DMS53 (cell line): ENCODE results near the gene WFS1.
A peak's percentile ranks its signal among the peaks of the same experiment; 100 is the strongest.

Experiments
- DNase-seq: peaks from one replicate; lab custom pipeline; 2025; lab: John Stamatoyannopoulos, UW

The WFS1 gene

DNA sequence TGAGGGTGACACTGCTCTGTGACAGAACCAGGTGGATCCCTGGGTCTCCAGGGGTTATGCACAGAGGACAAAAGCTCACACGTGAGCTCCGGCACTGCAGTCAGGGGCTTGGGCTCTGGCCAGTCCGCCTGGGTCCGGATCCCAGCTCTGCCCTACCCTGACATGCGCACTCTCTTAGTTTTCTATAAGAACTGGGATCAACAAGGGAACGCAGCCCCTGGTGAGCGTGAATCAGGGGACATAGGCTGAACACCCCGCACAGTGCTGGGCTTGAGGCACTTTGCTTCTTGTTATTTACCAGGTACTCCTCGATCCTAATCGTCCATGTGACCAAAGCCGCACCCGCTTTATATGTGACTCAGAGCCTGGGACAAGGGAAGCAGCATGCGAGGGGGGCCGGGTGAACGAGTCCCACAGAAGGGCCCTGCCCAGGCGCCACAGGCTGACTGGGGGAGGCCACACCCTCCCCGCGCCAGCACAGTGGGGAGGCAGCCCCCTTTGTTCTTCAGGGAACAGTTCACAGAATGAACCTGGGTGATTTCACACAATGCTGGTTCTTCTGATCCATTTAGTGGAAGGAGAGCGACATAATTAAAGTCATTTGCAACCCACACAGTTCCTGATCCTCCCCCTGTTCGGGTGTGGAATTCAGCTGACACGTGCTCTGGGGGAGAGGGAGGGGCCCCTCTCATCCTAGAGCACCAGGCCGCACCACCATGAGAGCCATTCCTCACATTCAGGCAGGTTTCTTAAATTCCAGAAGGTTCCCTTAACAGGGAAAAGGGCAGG is 55.5 kb downstream of the WFS1 start:
- no peak for DNase-seq

DNA sequence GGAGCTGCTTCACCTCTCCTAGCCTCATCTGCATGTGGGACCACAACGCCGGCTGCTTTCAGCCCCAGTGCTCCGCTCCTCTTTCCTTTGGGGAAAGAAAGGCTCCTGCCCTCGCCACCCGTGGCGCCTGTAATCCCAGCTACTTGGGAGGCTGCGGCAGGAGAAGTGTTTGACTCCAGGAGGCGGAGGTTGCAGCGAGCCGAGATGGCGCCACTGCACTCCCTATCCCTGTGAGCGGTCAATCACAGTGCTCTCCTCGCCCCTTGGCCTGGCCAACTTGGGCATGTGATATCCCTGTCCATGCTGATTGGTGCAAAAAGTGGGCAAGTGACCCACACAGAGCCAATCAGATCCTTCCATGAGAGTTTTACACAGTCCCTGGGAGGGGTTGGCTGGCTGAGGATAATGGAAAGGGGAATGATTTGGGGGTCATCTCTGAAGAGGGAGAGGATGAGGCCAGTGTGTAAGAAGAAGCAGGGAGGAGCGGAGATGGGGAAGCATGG is 56.2 kb downstream of the WFS1 start:
- no peak for DNase-seq

DNA sequence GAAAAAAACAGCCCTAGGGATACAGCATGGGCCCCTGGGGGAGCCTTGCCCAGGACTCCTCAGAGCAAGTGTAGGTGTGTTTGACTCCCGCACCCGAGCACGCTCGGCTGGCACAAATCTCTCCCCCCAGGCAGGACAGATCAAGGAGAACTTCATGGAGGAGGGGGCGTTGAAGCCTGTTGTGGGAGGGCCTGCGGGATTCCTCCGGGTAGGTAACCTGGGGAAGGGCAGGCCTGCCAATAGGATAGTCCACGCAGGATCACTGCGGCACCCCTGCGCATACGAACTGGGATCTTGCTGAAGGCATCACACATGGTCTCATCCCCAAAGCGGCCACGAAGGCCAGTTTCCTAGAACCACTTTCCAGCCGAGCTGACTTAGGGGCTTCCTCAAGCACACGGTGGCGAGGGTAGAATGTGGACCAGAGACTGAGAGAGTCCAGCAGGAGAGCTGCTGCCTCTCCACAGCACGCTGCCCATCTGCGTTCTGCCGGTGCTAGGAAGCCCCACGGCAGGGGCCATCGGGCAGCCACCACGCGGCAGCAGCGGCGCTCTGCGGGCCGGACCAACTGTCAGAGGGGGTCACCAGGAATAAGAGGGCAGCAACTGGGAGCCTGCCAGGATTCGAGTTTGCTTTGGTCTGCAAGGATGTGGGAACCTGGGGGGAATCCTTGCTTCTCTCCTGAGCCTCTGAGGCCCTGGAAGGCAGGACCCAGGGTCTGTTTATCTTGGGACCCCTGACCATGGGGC is 56.8 kb downstream of the WFS1 start:
- DNase-seq, result no peak

DNA sequence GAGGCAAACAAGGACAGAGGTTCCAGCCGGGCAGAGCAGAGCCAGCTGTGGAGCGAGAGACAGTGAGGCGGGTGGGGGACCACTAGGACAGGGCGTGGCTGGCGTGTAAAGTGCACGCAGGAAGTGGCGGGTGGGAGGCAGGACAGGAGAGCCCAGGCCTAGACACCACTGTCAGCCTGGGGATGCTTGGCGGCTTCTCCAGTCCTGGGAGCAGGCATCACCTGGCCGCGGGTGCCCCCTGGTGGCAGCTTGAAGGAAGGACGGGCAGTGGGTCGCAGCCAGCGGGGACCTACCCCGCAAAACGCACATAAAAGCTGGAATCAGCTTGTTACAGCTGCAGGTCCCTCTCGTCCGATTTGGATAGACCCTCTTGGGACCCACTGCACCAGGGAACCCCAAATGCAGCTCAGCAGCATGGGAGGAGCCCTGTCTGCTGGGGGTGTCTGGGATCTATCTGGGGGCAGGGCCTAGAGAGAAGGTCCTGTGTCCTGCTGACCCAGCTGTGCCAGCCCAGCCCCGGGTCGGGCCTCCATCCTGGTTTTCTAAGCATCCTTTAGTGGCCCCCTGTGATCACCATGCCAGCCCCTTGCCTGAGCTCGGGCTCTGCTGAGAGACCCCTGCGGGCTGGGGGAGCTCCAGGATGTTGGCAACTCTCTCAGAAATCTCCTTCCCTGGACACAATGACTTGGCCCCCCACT is 57.7 kb downstream of the WFS1 start:
- DNase-seq, result peak; percentile 91

DNA sequence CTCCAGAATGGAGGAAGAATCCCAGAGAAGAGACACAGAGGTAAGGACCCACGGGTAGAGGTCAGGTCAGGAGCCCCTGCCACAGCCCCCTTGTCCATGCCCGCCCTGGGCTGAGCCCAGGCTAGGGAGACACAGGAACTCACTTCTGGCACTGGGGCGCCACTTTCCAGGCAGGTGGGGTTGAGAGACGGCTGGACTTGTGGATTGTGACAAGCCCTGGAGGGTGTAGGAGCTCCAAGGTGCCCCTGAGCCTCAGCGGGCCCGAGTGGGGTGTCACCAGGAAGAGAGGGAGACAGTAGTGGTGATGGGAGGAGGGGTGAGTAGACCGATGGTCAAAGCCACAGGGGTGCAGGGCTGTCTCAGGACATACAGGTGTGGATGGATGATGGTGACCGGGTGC is 58.9 kb downstream of the WFS1 start:
- no peak for DNase-seq

DNA sequence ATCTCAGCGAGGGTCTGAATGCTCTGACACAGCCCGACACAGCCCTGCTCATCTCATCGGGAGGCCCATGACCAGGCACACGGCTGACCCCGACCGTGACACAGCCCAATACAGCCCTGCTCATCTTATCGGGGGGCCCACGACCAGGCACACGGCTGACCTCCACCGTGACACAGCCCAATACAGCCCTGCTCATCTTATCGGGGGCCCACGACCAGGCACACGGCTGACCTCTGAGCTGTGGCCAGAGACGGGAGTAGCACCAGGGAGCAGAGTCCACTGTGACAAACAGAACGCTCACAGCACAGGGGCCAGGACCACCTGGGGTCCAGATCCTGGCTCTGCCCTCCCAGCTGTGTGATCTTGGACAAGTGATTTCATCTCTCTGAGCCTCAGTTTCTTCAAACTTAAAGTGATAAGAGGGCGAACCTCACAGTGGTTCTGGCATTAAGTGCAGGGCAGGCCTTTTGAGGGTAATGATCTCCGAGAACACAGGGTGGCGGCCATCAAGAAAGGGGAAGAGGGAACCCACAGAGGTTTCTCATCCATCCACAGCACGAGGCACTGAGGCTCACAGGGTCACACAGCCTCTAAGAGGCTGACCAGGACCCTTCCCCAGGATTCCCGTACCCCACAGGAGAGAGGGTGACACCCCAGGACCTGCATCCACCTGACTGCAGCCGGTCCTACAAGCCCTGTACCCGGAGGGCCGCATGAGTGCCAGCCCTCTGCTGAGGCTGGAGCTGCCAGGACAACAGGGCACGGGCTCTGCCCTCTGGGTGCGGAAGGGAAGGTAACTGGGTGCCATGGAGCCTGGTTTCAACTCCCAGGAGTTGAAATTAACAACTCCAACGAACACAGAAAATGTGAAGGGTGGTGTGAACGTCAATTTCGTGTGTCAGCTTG is 60.1 kb downstream of the WFS1 start:
- DNase-seq, result no peak

DNA sequence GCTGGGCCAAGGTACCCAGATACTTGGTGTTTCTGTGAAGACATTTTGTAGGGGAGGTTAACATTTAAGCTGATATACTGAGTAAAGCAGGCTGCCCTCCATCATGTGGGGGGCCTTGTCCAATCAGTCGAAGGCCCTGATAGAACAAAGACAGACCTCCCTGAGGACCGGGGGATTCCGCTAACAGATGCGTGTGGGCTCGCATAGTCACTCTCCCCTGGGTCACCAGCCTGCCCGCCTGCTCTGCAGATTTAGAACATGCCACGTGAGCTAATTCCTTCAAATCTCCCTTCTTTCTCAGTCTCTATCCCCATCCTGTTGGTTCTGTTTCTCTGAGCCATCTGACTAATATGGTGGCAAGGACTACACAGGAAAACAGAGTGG is 60.7 kb downstream of the WFS1 start:
- no peak for DNase-seq

DNA sequence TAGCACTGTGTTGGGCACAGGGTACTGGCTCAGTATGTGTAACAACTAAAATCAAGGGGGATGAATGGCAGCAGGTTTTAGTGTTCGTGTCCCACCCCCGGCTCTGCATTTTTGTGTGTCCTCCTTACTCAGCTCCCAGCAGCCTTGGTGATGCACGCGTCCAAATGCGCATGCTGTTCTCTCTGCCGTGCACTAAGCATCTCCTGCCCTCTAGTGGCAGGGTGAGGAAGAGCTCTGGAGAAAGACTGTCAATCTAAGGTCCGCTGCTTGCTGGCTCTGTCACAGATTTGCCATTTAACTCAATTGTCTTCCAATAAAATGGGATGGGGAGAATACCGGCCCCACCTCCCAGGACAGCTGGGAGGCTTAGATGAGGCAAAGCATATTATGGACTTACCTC is 61.4 kb downstream of the WFS1 start:
- peak; percentile 85 for DNase-seq

DNA sequence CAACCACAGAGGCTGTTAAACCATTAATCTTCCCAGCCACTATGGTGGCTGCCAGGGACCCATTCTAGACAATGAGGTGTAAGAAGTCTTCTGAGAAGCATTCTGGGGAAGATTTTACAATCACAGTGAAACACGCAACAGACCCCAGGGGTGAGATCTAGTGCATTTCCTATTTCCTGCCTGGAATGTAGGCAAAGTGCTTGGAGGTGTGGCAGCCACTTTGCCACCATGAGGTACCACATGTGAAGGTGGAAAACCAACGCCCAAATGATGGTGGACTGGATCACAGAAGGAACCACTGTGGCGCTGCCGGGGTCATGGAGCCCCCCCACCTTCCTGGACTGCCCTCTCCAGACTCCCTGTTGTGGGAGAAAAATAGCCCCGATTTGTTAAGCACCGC is 61.8 kb downstream of the WFS1 start:
- DNase-seq, result no peak

DNA sequence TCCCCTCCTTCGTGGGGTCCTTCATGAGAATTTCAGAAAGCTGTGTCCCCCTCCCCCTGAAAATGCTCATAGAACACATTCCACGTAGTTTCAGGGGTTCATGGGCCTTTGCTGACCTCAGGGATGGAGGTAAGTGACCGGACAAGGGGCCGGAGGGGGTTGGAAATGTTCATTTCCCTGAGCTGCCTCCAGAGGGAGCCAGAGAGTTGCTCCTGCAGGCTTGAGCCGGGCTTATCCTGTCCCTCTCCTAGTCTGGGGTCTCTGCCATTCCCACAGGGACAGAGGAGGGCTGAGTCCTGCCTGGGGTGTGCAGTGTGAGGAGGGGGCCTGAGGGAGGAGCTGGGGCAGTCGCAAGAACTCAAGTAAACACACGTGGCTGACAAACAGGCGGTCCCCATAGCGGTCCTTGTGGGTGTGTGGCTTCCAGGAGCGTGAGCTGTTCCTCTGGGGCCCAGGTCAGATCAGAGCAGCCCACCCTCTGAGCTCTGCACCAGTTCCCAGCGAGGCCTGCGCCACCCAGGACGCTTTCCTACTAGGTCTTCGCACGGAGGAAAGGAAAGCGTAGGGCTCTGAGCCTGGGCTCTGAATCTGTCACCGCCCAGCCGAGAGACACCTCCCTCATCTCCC is 62.5 kb downstream of the WFS1 start:
- peak; percentile 48 for DNase-seq

DNA sequence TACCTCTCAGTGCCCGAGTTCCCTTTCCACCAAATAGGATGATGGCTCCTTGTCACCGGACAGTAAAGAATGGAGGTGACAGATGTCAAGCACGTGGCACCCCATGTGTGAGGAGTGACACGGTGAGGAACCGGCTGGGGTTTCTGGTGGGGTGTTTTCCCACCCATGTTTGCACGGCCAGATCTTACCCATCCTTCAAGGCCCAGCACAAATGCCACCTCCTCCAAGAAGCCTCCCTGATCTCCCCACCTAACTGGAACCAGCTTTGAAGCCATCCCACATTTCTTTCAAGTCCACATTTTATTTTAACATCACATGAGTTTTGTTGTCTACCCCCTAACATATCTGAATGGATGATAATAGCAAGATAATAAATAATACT is 63.0 kb downstream of the WFS1 start:
- DNase-seq, result no peak

DNA sequence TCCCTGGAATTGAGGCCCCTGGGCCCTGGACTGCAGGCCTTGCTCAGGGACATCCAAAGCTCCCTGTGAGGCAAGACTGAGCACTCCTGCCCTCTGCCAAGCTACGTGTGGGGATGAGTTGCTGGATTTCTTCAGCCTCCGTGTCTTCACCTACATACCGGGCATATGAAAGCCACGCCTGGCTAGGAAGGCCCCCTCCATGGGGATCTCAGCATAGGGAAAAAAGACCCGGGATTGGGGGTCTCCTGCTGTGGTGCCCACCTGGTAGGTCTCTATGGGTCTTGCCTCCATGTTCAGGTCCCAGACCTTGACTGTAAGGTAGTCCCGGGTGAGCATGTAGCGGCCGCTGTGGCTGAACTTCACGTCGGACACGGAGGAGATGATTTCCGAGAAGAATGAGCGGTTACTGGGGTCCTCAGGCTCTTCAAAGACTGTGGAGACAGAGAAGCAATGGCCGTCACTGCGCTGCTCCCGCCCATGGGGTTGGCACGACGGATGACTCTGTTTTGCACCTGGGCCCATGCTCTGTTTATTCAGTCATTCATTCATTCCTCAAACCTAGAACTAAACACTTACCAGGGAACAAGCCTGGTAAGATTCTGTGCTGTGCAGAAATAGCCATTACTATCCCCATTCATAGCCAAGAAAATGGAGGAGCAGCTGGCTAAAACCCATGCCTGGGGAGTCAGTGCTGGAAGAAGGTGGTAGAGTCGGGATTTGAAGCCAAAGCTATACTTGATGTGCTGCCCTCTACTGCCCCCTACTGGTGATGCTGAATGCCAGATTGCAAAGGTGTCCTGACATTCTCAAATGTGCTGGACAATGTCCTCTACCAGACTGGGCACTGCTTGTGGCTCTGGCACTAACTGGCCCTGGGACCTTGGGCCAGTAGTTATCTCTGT is 63.9 kb downstream of the WFS1 start:
- peak; percentile 71 for DNase-seq

DNA sequence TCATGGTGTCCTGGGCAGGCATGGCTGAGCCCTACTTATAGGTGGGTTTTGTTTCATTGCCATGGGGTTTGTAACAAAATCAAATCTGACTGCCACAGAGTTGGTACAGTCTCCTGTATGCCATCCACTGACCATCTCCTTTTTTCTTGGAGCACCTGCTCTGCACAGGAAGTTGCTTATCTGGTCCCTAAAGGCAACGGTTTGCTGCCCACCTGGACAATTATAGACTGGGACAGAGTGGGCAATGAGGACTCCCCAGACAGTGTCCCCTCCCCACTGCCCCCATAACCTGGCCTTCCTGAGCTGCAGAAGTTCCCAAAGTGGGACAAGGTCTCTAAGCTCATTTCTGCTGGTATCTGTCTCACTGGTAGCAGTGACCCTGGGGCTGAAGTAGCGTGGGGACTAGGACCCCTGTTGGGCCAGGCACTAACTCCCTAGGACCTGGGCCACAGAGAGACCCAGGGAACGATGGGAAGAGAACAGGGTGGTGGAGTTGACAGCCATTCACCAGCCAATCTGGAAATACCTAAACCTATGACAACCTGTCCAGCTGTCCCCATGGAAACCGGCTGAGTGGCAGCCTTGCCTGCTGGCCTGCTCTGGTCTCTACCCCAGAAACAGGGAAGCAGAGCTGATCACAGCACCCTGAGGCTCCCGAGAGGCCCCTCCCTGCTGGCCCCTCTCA is 64.7 kb downstream of the WFS1 start:
- peak; percentile 48 for DNase-seq

DNA sequence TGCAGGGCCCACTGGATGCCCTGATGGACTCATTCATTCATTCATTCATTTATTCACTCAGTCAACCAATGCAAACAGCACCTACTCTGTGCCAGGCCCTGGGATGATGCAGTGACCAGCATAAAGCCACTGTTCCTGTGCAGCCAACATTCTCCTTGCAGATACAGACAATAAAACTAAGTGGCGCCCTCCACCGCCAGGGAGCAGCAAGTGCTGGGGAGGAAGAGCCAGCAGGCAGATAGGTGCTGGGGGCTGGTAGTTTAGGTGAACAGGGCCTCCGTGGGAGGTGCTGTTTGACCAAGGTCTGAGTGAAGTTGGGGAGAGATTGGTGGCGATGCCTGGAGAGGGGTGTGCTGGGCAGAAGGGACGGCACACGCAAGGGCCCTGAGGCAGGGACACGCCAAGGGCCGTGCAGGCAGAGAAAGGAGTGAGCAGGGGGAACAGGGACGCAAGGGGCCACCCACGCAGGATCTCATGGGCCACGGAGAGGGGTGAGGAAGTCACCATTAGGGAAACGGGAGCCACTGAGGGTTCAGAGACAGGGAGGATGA is 65.5 kb downstream of the WFS1 start:
- no peak for DNase-seq

DNA sequence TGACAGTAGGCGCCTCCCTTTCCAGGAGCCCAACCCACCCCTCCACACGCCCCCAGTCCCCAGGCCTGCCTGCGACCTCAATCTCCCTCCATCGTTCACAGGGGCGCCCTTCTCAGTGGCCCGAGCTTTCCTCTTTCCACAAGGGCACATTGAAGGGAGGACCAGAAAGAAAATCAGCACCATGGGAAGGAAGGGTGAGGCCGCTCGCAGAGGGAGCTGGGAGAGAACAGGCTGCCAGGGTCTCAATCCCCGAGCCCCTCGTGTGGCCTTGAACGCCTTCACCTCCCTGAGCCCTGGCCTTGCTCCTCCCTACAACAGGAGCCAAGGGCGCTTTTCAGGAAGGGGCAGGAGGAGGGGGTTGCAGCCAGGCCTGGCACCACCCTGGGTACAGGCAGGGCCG is 66.5 kb downstream of the WFS1 start:
- DNase-seq, result no peak

DNA sequence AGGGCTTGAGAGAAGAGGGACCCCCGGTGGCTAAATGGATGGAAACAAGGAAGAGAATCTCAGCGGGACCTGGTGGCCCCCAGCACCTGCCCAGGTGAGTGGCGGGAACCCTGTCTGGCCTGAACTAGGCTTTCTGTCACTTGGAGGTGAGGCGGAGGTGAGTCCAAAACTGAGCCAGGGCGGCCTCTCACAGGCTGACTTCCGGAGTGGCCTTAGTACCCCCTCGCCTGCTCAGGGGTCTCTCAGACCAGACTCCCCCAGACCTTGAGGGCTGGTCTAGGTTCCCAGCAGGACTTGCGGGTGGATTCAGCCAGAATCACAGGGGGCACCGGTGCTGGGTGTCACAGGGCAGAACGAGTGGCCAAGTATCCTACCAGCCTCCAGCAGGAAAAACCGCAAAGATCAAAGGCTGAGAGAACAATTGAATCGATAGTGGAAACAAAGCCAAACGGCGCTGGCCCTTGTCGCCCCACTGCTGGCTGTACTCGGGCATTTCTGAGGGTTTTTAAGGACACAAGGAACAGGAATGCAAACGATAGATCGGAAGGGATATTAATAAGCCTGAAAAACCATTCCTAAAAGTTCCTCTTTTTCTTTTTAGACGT is 67.8 kb downstream of the WFS1 start:
- peak; percentile 30 for DNase-seq

DNA sequence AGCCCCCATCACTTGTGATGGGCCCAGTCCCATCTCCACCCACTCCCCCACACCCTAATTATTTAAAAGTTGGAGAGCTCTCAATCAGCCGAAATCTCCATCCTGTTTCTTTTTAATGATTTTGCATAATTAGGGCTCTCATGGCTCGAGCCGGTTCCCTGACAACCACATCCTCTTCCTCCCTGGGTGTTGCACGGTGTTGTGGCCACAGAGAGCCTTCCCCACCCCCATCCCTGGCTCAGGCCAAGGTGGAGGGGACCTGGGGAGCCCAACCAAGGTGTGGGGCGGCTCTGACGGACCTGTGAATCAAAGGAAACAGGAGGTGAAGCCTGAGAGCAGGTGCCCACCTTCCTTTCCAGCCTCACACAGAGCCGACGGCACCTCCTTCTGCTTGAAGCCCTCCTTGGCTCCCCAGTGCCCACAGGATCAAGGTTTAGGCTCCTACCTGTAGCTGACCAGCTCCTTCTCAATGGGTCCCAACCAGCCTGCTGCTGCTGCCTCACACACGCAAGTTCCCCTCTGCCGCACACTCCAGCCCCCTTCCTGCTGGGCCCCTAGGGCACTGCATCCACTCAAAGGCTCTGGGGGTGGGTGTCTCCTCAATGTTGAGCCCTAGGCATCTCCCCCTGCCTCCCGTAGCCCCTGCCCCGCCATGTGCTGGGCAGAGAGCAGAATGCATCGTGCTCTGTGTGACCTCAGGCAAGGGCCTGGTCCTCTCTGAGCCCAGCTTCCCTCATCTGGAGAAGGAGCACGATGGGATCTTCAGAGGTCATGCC is 68.7 kb downstream of the WFS1 start:
- DNase-seq, result no peak
